K562 (cell line): ENCODE measurements around the gene R3HDM2. TPM values are rescaled to one million over a fixed set of nuclear protein-coding genes. Genes with fewer than 3 reads are reported as not detected.

Experiments used
- ATAC-seq: fragments of 200-7000 bp; cut with Tn5 transposase; 3 replicates; pipeline ENCODE4 v1.9.1; 2020; ENCODE audit warnings: moderate library complexity
- BruUV-seq: library from RNA; stranded (reverse); fragments of 400-500 nt; replicated peaks from 2 replicates; lab custom pipeline; 2021; lab: Mats Ljungman, UMichigan
- CTCF ChIA-PET: fragments of 300-600 bp; formaldehyde crosslinking; extraction: SDS; loops from one replicate; lab custom pipeline; 2021; ENCODE audit warnings: low intra/inter-chr PET ratio; lab: Yijun Ruan, JAX
- POLR2A ChIA-PET: fragments of 300-600, 350-650 bp; sonication (Branson Sonifier 250); formaldehyde crosslinking; extraction: SDS; loops from one replicate; lab custom pipeline; 2021; ENCODE audit warnings: antibody characterized with exemption, inconsistent platforms; lab: Yijun Ruan, JAX
- DNase-seq, 4 experiments: peaks; one replicate each; pipeline versions ENCODE4 v3.0.0 to v3.0.0-alpha.2; 2011 to 2018; ENCODE audit warnings: low spot score in 3 of 4, mixed read lengths in 3 of 4; ENCODE audit errors: extremely low read depth in 1 of 4
- FAIRE-seq: peaks from 2 replicates; lab custom pipeline; 2011; peaks lifted over from hg19 to GRCh38; lab: Jason Lieb, UNC
- H2AFZ ChIP-seq: 2 replicates; pipeline ENCODE4 v1.6.0; 2011; ENCODE audit warnings: low read depth, low read length, control low read depth, inconsistent platforms
- H3K27ac ChIP-seq: fragments of 200-600 bp; 3 replicates; pipeline ENCODE4 v1.8.0; 2011; ENCODE audit warnings: low read depth, mild to moderate bottlenecking, control low read depth, inconsistent platforms, low read length, moderate library complexity, mixed read lengths; ENCODE audit errors: extremely low read depth
- H3K27me3 ChIP-seq, 2 experiments: fragments of 300-600 bp in 1 of 2; 2 replicates in 1 of 2; 3 replicates in 1 of 2; pipeline versions ENCODE4 v1.6.0 to v1.8.0; 2011; ENCODE audit warnings: inconsistent platforms in 2 of 2, low read length in 2 of 2, mild to moderate bottlenecking in 1 of 2, mixed read lengths in 1 of 2, moderate library complexity in 1 of 2; ENCODE audit not compliant: control insufficient read depth in 2 of 2, insufficient read depth in 2 of 2
- H3K36me3 ChIP-seq: fragments of 300-600 bp; 3 replicates; pipeline ENCODE4 v1.8.0; 2011; ENCODE audit warnings: mild to moderate bottlenecking, low read length, inconsistent platforms; ENCODE audit not compliant: control insufficient read depth, insufficient read depth
- H3K4me1 ChIP-seq, 2 experiments: fragments of 200-600 bp in 1 of 2; replicated peaks in 1 of 2; 2 replicates in 1 of 2; 3 replicates in 1 of 2; pipeline versions ENCODE4 v1.5.1 to v1.8.0; 2011; ENCODE audit warnings: inconsistent platforms in 2 of 2, low read length in 2 of 2, mild to moderate bottlenecking in 1 of 2, mixed read lengths in 1 of 2, moderate library complexity in 1 of 2; ENCODE audit not compliant: control insufficient read depth in 2 of 2, insufficient read depth in 2 of 2
- H3K4me2 ChIP-seq: 2 replicates; pipeline ENCODE4 v1.6.1; 2011; ENCODE audit warnings: low read length, control low read depth, inconsistent platforms, mixed read lengths; ENCODE audit not compliant: insufficient read depth
- H3K4me3 ChIP-seq: fragments of 200-600 bp; sonication (generic), shearing (Covaris generic); 2 replicates; pipeline ENCODE4 v1.5.1; 2016; ENCODE audit warnings: control low read depth, inconsistent platforms
- H3K79me2 ChIP-seq: fragments of 200-600 bp; 3 replicates; pipeline ENCODE4 v1.8.0; 2011; ENCODE audit warnings: low read length, inconsistent platforms; ENCODE audit not compliant: control insufficient read depth, insufficient read depth
- H3K9ac ChIP-seq, 2 experiments: 2 replicates each; pipeline versions ENCODE4 v1.6.0 to v1.6.1; 2011; ENCODE audit warnings: low read depth in 2 of 2, low read length in 2 of 2, control low read depth in 1 of 2, inconsistent platforms in 1 of 2, mild to moderate bottlenecking in 1 of 2, mixed read lengths in 1 of 2; ENCODE audit not compliant: insufficient read depth in 1 of 2
- H3K9me1 ChIP-seq: one replicate; pipeline ENCODE4 v1.6.0; 2011; ENCODE audit warnings: inconsistent platforms, mild to moderate bottlenecking, low read length, moderate library complexity; ENCODE audit not compliant: control insufficient read depth, insufficient read depth
- H3K9me3 ChIP-seq: replicated peaks from 2 replicates; pipeline ENCODE4 v1.5.1; 2011; ENCODE audit warnings: low read depth, low read length, inconsistent platforms; ENCODE audit not compliant: control insufficient read depth, insufficient read depth
- H4K20me1 ChIP-seq: replicated peaks from 2 replicates; pipeline ENCODE4 v1.6.1; 2011; ENCODE audit warnings: low read length, inconsistent platforms, mixed read lengths; ENCODE audit not compliant: control insufficient read depth, insufficient read depth
- CBX1 ChIP-seq: sonication (generic); IDR thresholded peaks from 2 replicates; pipeline ENCODE4 v1.6.1; 2016; ENCODE audit warnings: antibody characterized with exemption, low read depth, mild to moderate bottlenecking
- CC2D1A ChIP-seq: fragments of 450-650 bp; IDR thresholded peaks from 2 replicates; pipeline ENCODE4 v1.6.1; 2017; ENCODE audit warnings: mild to moderate bottlenecking
- FOXA3 ChIP-seq, 2 experiments: fragments of 450-650 bp in 1 of 2; sonication (generic) in 1 of 2; formaldehyde crosslinking; IDR thresholded peaks in 1 of 2; conservative IDR thresholded peaks in 1 of 2; 2 replicates each; pipeline versions ENCODE4 v1.4.0 to v1.8.0; 2020 to 2022; ENCODE audit warnings: mild to moderate bottlenecking in 2 of 2, missing genetic modification reagents in 1 of 2
- KHSRP ChIP-seq: fragments of 450-650 bp; IDR thresholded peaks from 2 replicates; pipeline ENCODE4 v1.6.1; 2017
- MEF2D ChIP-seq: conservative IDR thresholded peaks from 2 replicates; pipeline ENCODE4 v1.6.1; 2016; ENCODE audit warnings: low read depth, missing genetic modification characterization, missing compliant biosample characterization
- MYBL2 ChIP-seq, 2 experiments: fragments of 450-650 bp in 1 of 2; sonication (generic) in 1 of 2; formaldehyde crosslinking in 1 of 2; IDR thresholded peaks; 2 replicates each; pipeline versions ENCODE4 v1.6.1 to v1.8.1; 2017 to 2022; ENCODE audit warnings: borderline replicate concordance in 1 of 2, inconsistent platforms in 1 of 2, low read depth in 1 of 2, mild to moderate bottlenecking in 1 of 2, missing genetic modification reagents in 1 of 2, moderate library complexity in 1 of 2
- MYC ChIP-seq, 2 experiments: fragments of 250-450 bp in 1 of 2; sonication (Bioruptor Pico) in 1 of 2; IDR thresholded peaks; 2 replicates each; pipeline versions ENCODE4 v1.5.1 to v1.6.1; 2012 to 2021; ENCODE audit warnings: low read depth in 2 of 2, borderline replicate concordance in 1 of 2, improper control_type of control experiment in 1 of 2, low read length in 1 of 2, mild to moderate bottlenecking in 1 of 2, moderate library complexity in 1 of 2
- NFE2 ChIP-seq: IDR thresholded peaks from 2 replicates; pipeline ENCODE4 v1.6.1; 2014; ENCODE audit warnings: antibody characterized with exemption, low read depth
- SNIP1 ChIP-seq: fragments of 450-650 bp; IDR thresholded peaks from 2 replicates; pipeline ENCODE4 v1.7.1; 2017; ENCODE audit warnings: low read depth, mild to moderate bottlenecking
- SRSF7 ChIP-seq: fragments of 200-400 bp; formaldehyde crosslinking; optimal IDR thresholded peaks from 2 replicates; pipeline ENCODE3; 2017; ENCODE audit warnings: mild to moderate bottlenecking, low read depth, low read length
- ZNF764 ChIP-seq: fragments of 250-450 bp; sonication (Bioruptor Pico); IDR thresholded peaks from 2 replicates; pipeline ENCODE4 v1.4.0; 2020; ENCODE audit warnings: low read depth, mild to moderate bottlenecking, moderate library complexity
- WGBS: fragments of 100-300 bp; shearing (Covaris generic); methylation state at CpG from one replicate; pipeline ENCODE4 v1.1.6; 2016; ENCODE audit warnings: low coverage, mixed read lengths; ENCODE audit not compliant: insufficient coverage; ENCODE audit errors: missing lambda C conversion rate; 5-methylcytosine and 5-hydroxymethylcytosine counted together
- in situ Hi-C: fragments of 300-500 bp; cut with MboI; formaldehyde crosslinking; loops from 4 replicates; pipeline ENCODE4 v1.15.0; 2018; ENCODE audit warnings: inconsistent platforms, mixed read lengths
- intact Hi-C: fragments of 100-400 bp; cut with micrococcal nuclease; formaldehyde crosslinking; loops from 2 replicates; pipeline ENCODE4 v1.14.2; 2022
- polyA plus RNA-seq, 8 experiments: library from polyadenylated mRNA; depleted of rRNA in 4 of 8; stranded (reverse) in 5 of 8; unstranded in 3 of 8; fragments of >200 nt; fragmentation: Nextera tagmentation in 2 of 8; fragmentation: Illumina TruSeq in 1 of 8; extraction: Ambion mirVana in 2 of 8; extraction: Trizol in 1 of 8; gene quantifications; 2 replicates each; pipeline versions ENCODE4 v1.2.1 to v1.2.3, GENCODE V29; 2011 to 2014; ENCODE audit warnings: inconsistent platforms in 1 of 8, missing spikeins in 1 of 8
- total RNA-seq, 7 experiments: library from RNA; depleted of rRNA in 6 of 7; stranded (reverse); fragments of >200 nt in 6 of 7; fragmentation: Illumina TruSeq in 2 of 7; extraction: Trizol in 2 of 7; gene quantifications; 2 replicates each; pipeline versions ENCODE4 v1.2.1 to v1.2.3, GENCODE V29; 2011 to 2021; ENCODE audit warnings: low replicate concordance in 1 of 7
- TF ChIP-seq, protein P1 (sequence below), 3 experiments: IDR thresholded peaks in 2 of 3; conservative IDR thresholded peaks in 1 of 3; 2 replicates each; pipeline ENCODE4 v1.5.1; 2011 to 2012; ENCODE audit warnings: low read length in 3 of 3, mild to moderate bottlenecking in 3 of 3, control low read depth in 2 of 3, improper control_type of control experiment in 1 of 3, inconsistent platforms in 1 of 3, low read depth in 1 of 3, mixed read lengths in 1 of 3, moderate library complexity in 1 of 3; ENCODE audit not compliant: insufficient read depth in 2 of 3
- TF ChIP-seq, protein P2 (sequence below), 2 experiments: fragments of 450-650 bp; conservative IDR thresholded peaks; 2 replicates each; pipeline ENCODE4 v1.6.1; 2017; ENCODE audit warnings: mild to moderate bottlenecking in 2 of 2, moderate library complexity in 2 of 2
- TF ChIP-seq, protein P3 (sequence below): sonication (generic); formaldehyde crosslinking; IDR thresholded peaks from 2 replicates; pipeline ENCODE4 v1.8.0; 2022; ENCODE audit warnings: mild to moderate bottlenecking, missing genetic modification reagents

Gene R3HDM2
- total and polyA plus RNA-seq, 9 of the 15 experiments (the other 6 are each of a cell fraction or from before 2014, with no cell fraction given), result 3.3 to 18.8 (median 9.0) TPM

GRCh38 chr12:57262126-57262822 lies 168.6 kb downstream of the R3HDM2 start (continued):
- TF ChIP-seq, protein P1, sequence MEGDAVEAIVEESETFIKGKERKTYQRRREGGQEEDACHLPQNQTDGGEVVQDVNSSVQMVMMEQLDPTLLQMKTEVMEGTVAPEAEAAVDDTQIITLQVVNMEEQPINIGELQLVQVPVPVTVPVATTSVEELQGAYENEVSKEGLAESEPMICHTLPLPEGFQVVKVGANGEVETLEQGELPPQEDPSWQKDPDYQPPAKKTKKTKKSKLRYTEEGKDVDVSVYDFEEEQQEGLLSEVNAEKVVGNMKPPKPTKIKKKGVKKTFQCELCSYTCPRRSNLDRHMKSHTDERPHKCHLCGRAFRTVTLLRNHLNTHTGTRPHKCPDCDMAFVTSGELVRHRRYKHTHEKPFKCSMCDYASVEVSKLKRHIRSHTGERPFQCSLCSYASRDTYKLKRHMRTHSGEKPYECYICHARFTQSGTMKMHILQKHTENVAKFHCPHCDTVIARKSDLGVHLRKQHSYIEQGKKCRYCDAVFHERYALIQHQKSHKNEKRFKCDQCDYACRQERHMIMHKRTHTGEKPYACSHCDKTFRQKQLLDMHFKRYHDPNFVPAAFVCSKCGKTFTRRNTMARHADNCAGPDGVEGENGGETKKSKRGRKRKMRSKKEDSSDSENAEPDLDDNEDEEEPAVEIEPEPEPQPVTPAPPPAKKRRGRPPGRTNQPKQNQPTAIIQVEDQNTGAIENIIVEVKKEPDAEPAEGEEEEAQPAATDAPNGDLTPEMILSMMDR (IDR thresholded peaks at IDR 0.05 in 2 of 3, conservative IDR thresholded peaks at IDR 0.05 in 1 of 3; ENCODE audit: insufficient read depth in 2 of 3, low read depth in 1 of 3, low read length in 3 of 3), result no peak
- TF ChIP-seq, protein P2, sequence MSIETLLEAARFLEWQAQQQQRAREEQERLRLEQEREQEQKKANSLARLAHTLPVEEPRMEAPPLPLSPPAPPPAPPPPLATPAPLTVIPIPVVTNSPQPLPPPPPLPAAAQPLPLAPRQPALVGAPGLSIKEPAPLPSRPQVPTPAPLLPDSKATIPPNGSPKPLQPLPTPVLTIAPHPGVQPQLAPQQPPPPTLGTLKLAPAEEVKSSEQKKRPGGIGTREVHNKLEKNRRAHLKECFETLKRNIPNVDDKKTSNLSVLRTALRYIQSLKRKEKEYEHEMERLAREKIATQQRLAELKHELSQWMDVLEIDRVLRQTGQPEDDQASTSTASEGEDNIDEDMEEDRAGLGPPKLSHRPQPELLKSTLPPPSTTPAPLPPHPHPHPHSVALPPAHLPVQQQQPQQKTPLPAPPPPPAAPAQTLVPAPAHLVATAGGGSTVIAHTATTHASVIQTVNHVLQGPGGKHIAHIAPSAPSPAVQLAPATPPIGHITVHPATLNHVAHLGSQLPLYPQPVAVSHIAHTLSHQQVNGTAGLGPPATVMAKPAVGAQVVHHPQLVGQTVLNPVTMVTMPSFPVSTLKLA (conservative IDR thresholded peaks at IDR 0.05), result no peak
- no peak for TF ChIP-seq CC2D1A

DNA sequence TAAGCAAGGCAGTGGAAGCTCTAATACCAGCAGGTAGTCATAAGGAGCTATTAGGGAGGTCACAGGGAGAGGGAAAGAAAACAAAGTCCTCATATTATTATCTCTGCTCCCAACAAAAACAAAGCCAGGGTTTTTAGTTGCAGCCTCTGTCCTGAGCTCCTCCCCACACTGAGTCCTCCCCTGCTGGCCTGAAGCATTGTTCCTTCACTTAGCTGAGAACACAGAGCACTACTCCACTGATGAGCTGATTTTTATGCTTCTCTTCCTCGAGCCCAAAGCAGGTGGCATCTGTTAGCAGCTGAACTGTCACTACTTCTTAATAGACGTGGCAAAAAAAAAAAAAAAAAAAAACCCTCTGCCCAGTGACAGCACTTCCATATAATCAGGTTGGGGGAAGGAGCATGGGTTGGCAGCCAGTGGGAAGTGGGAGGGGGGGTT lies 169.4 kb downstream of the R3HDM2 start:
- Histone ChIP-seq H3K4me3 (no peak overlapping the region), H3K9me3 (no peaks in the 10 kb centered on the region), H3K4me2 (no peak overlapping the region), H3K9me1 (no peaks in the 10 kb centered on the region), H3K27me3 (no peaks in the 10 kb centered on the region), H2AFZ (no peak overlapping the region), H3K4me1 (peaks cover 0 to 3% of the 10 kb centered on the region in 2 experiments; a peak in 2 of 5 replicates), H3K27ac (no peak overlapping the region), H3K9ac (no peak overlapping the region), H3K36me3 (peaks cover 40% of the 10 kb centered on the region), H3K79me2 (no peaks in the 10 kb centered on the region), H4K20me1 (no peaks in the 10 kb centered on the region)
- ATAC-seq, result no peak
- no peak for FAIRE-seq
- DNase-seq, result no peak
- ChIA-PET POLR2A (interaction anchor here (0.5 to 1.8 kb wide), 5 partner anchors 10 to 372 kb away, joined by 3 to 9 read pairs (median 3); partner anchors contain the start of gene B4GALNT1), CTCF (no interaction called here)
- 8% methylated on average over 1 of the region's 2 CpGs for WGBS
- in situ Hi-C loops, result no loop called here
- no TSS peak for BruUV-seq
- intact Hi-C loops, result no loop called here
- TF ChIP-seq MYC (IDR thresholded peaks at IDR 0.05; ENCODE audit: low read depth, low read length) (no peak), MYC (CRISPR knock-in tag; IDR thresholded peaks at IDR 0.05; ENCODE audit: borderline replicate concordance, low read depth) (no peak), CBX1 (no peak), FOXA3 (CRISPR knock-in tag; conservative IDR thresholded peaks at IDR 0.05 in 1 of 2, IDR thresholded peaks at IDR 0.05 in 1 of 2) (no peak), KHSRP (no peak), NFE2 (no peak), MYBL2 (IDR thresholded peaks at IDR 0.05; ENCODE audit: low read depth) (no peak), MYBL2 (CRISPR knock-in tag; IDR thresholded peaks at IDR 0.05; ENCODE audit: borderline replicate concordance) (no peak), ZNF764 (CRISPR knock-in tag) (no peak), MEF2D (tag) (no peak), SNIP1 (no peak), SRSF7 (no peak)
- TF ChIP-seq, protein P3, sequence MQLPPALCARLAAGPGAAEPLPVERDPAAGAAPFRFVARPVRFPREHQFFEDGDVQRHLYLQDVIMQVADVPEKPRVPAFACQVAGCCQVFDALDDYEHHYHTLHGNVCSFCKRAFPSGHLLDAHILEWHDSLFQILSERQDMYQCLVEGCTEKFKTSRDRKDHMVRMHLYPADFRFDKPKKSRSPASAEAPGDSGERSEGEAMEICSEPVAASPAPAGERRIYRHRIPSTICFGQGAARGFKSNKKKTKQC (CRISPR knock-in tag), result no peak
